Measurements from ENCODE around the gene RPS6KA2.
A peak's percentile ranks its signal among the peaks of the same experiment; 100 is the strongest.
"Not testable (repeated sequence)": the region's sequence is repeated elsewhere in the genome, so short reads cannot be mapped to it uniquely, and the experiment has no call there.

The RPS6KA2 gene

GRCh38 chr6:166588691-166589336, 38.2 kb downstream of the RPS6KA2 start:
- no peak for DNase-seq

DNA sequence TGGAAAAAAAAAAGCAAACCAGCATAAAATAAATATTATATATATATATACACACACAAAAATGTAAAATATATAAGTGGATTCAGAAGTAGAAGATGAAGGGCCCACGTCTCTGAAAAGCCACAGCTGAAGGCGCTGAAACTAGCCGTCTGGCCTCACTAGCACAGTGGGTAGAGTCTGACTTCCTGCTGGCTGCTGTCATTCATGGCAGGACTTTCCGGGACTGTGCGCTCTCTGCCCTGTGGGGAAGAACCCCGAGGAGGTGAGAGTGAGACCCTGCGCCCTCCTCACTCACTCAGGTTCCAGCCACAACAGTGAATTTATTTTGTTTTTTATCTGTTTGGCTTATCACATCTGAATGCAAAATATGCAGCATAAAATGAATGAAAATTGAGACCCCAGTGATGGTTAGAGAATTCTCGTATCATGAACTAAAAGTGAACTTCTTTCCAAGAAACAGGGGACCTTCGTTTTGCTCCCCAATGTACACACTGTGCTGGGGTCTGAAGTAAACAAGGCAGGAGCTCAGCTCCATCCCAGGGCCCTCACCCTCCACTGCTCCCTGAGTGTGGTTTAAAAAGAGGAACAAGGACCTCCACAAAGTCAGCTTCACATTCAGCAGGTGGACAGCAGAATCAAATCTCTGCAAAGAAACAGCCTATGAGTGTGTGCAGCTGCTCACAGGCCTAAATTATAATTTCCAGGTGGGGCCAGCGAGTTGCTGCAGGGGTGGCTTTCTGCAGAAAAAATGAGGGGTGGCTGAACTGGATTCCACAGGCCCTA, 39.2 kb downstream of the RPS6KA2 start:
- DNase-seq = no peak

GRCh38 chr6:166586424-166587156, 40.5 kb downstream of the RPS6KA2 start, which contains the start of gene RAMACL:
Gene RAMACL, minus strand, starts transcription at chr6:166586678. Its CDS starts 201 bp downstream, at chr6:166586477.
- no peak for DNase-seq

- no peak for DNase-seq
Measured at GRCh38 chr6:166584853-166585429, 42.1 kb downstream of the RPS6KA2 start.

DNA sequence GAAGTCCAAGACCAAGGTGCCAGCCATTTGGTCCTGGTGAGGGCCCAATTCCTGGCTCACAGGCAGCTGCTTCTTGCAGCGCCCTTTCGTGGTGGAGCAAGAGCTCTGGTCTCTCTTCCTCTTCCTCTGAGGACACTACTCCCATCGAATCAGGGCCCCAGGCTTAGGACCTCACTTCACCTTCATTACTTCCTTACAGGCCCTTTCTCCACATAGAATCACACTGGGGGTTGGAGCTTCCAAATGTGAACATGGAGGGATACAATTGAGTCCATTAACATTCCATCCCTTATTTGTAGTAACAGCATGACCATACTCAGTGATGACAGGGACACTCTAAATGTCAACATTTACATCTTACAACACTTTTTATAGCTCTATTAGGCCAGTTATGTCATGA, 42.9 kb downstream of the RPS6KA2 start:
- DNase-seq = no peak

- DNase-seq = no peak
Measured at GRCh38 chr6:166583230-166583965, 43.7 kb downstream of the RPS6KA2 start.

GRCh38 chr6:166582258-166582657, 44.8 kb downstream of the RPS6KA2 start:
- no peak for DNase-seq

DNA sequence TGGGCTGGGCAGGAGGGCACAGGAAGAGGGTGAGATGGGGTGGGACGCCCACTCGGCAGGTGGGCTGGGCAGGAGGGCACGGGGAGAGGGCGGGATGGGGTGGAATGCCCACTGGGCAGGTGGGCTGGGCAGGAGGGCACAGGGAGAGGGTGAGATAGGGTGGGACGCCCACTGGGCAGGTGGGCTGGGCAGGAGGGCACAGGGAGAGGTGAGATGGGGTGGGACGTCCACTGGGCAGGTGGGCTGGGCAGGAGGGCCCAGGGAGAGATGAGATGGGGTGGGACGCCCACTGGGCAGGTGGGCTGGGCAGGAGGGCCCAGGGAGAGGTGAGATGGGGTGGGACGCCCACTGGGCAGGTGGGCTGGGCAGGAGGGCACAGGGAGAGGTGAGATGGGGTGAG, 45.2 kb downstream of the RPS6KA2 start:
- not testable (repeated sequence) for DNase-seq

- DNase-seq = no peak
Measured at GRCh38 chr6:166581091-166581511, 46.0 kb downstream of the RPS6KA2 start.

DNA sequence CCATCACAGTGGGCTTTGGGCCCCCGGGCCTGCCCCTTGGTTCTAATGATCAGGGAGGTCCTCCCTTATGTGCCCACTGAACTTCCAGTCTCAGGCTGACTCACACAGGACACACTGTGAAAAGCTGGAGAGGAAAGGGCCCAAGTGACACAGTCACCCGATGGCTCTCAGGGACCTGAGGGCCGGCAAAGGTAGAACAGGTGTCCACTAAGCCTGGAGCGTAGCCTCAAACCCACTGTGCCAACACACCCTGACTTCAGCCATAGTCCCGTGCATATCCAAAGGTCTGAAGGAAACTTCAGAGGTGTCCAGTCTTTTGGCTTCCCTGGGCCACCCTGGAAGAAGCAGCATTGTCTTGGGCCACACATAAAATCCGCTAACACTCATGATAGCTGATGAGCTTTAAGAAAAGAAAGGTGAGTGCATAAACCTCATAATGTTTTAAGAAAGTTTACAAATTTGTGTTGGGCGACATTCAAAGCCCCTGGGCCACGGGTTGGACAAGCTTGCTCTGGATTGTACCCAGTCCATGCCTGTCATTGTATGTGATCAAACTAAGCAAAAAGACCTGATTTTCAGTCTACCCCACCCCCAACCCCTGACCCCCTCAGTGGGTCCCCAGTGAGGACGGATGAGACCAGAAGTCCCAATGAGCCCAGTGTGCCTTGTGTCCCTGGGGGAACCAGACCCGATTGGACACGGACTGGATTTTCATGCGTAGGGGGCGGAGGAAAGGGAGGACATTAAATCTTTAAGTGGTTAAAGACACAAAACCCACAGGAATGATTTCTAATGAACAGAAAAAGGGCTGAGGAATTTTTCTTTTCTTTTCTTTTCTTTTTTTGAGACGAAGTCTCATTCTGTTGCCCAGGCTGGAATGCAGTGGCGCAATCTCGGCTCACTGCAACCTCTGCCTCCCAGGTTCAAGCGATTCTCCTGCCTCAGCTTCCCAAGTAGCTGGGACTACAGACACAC, 46.7 kb downstream of the RPS6KA2 start:
- DNase-seq = no peak

- no peak for DNase-seq
Measured at GRCh38 chr6:166579237-166579850, 47.7 kb downstream of the RPS6KA2 start.

GRCh38 chr6:166578536-166579236, 48.4 kb downstream of the RPS6KA2 start:
- DNase-seq = no peak

GRCh38 chr6:166575205-166575604, 51.8 kb downstream of the RPS6KA2 start:
- DNase-seq = no peak

DNA sequence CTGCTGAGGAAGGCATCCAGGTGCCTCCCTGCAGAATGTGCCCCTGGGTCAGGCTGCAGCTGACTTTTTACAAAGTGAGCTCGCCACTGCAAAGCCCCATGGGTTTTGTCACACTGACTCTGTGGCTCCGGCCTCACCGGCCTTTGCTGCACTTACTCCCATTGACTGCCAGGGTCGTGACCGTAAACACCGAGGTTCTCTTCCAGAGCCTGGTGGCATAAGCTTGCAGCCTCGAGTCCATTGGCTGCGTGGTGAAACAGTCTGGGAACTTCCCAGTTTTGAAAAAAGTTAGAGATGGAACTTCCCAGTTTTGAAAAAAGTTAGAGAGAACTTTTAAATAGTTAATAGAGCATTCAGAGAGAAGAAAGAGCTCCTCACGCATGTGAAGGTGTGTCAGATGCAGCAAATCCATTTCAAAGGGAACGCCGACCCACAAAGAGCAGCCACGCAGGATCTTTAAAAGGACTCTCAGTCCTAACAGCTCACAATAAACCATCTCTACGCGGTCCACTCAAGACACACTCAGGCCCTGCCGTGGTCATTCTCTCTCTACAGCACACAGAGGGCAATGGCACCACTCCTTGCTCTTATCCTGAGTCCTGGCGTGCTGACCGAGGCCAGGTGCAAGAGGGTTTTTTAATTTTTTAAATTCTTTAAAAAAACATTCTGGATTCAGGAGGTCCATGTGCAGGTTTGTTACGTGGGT, 53.4 kb downstream of the RPS6KA2 start:
- DNase-seq = no peak

DNA sequence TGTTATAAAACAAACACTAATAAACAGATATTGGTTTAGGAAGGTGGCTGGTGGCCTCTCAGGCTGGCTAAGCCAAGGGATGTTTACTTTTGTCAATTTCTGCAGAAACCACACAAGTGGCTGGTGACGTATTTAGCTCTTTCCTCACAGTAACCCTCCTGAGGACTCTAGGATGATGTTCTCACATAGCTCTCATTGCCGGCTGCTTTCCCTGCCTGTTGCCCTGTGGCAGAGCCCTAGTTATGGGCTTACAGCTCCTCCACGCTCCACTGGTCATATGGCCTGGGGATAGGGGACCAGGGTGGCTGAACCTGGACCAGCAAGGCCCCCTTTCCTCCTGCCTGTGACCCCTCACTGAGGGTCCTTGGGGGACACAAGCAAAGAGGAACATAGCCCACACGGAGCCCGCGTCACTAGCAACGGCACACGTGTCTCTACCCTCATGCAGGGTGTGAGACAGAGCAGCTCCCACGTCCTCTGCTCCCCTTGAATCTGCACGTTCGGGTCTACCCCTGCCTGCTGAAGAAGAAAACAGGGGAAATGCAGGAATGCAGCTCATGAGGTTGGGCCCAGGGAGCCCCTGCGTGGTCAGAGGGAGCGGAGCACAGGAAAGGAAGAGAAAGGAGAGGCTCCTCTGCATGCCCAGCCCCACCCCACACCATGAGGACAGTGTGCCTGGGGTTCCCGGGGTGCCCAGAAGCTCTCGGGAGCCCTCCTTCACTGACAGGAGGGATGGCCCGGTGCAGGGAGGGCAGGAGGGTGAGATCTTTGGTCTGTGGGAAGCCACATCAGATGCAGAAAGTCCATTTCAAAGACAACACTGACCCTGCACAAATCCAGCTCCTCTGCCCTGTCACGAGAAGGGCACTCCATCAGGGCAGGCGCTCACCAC, 54.4 kb downstream of the RPS6KA2 start:
- peak; percentile 82 for DNase-seq

GRCh38 chr6:166570929-166571713, 55.9 kb downstream of the RPS6KA2 start:
- no peak for DNase-seq

DNA sequence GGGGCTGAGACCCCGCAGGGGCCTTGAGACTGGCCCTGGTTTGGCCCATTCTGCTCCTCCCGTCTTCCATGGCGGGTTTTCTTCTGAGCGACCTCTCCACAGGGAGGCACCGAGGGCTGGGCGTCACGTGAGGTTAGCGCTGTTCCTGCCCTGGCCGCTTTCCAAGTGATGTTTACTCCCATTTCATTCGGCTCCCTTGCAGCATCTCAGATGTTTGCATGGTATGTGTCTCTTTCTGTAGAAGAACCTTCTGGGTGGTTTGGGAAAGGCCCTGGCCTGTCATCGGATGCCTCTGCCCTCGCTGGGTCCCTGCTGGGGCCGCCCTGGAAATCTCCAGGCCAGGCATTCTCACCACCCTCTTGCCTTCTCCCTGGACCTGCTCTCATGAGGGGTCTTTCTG, 57.8 kb downstream of the RPS6KA2 start:
- no peak for DNase-seq

DNA sequence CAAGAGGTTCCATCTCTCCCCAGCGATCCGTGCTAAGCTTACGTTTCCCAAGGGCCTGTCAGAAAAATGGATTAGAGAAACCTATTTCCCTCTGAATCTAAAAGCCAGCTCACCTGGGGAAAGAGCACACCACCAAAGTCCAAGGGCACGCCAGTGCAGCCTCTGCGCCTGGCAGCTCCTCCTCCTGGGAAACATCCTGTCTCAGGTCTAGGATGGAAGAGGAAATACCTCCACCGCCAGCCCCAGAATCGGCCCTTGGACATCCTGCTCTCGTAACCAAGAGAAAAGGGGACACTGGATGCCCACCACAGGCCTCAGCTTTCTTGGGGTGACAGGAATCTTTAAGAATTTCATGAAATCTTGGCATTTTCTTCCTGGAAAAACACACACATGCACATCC, 59.2 kb downstream of the RPS6KA2 start:
- no peak for DNase-seq
